HUDEP-2 (cell line): ENCODE data around the gene SSBP3.

Source experiments
- DNase-seq, 76 experiments: peaks; one replicate each; lab custom pipeline; 2025; ENCODE audit not compliant: unreplicated experiment in 76 of 76; lab: John Stamatoyannopoulos, UW

The SSBP3 gene

DNA sequence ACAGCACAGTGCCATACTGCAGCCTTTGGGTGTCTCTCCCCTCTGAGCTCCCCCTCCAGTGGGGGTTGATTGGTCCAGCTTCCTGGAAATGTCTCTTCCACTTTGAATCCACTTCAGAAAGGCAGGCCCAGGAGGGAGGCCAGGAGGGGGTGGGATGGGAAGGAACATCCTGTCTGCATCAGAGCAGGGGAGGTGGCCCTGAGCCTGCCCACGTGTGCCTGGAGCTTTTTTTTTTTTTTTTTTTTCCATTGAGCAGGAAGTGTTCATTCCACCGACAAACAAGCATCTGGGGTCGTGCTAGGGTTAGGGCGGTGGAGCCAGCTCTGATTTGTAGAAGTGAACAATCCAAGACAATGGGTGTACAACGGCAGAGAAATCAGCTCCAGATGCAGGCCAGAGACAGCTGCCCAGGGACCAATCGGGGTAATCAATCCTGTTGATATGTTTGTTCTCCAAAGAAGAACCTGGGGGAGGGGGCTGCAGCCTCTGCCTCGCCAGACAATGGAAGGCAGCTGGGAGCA lies 93.3 kb downstream of the SSBP3 start:
- no peak for DNase-seq

DNA sequence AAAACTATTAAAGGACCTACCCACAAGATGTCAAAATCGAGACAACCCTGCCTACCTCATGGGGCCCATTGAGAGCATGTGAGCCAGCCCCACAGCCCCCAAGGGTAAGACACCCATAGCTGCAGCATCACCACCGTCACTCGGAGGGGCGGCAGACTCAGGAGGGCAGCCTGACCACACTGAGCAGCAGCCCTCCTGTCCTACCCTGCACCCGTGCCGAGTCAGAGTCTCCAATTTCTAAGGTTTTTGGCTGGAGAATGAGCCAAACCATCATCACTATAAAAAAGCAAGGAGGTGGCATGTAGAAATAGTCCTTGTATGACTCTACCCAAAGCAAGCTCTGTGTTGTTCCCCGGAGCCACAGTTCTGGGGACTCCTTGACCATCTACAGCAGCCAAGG lies 94.7 kb downstream of the SSBP3 start:
- no peak for DNase-seq

DNA sequence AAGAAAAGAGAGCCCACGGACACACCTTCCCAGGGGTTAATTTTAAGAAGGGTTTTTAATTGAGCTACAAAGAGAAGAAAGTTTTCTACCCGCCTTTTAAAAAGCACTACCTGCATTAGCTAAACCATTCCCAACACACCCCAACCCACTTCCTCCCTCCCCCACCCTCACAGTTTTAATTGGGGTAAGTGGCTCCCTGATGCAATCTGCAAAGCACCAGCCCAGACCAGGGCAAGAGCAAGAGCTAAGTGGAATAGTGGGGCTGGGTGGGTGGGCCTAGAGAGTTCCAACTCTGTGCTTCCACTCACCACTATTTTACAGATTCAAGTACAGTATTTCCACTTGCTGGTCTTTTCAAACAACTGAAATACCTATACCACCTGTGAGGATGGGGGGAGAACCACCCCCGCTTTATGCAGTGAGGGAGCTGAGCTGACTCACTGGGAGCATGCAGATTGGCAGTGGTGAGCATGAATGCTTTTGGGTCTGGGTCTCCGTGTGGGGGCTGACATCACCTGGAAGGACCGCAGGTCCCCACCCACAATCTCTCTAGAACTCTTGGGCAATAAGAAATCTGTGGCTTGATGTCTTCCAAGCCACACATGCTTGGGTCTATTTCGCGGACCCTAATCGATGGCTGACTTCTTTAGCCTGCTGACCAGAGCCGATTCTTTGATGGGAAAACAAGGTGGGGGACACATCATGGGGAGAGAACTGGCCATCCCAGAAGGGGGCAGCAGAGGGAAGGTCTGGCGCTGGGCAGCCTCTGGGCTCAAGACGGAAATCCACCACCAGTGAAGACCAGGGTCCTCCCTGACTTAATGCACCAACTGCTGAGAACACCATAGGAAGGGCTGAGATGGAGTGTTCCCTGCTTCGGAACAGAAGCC lies 95.5 kb downstream of the SSBP3 start:
- DNase-seq: peak in 22 of 76 experiments; percentile 5 to 51 (median 22)

DNA sequence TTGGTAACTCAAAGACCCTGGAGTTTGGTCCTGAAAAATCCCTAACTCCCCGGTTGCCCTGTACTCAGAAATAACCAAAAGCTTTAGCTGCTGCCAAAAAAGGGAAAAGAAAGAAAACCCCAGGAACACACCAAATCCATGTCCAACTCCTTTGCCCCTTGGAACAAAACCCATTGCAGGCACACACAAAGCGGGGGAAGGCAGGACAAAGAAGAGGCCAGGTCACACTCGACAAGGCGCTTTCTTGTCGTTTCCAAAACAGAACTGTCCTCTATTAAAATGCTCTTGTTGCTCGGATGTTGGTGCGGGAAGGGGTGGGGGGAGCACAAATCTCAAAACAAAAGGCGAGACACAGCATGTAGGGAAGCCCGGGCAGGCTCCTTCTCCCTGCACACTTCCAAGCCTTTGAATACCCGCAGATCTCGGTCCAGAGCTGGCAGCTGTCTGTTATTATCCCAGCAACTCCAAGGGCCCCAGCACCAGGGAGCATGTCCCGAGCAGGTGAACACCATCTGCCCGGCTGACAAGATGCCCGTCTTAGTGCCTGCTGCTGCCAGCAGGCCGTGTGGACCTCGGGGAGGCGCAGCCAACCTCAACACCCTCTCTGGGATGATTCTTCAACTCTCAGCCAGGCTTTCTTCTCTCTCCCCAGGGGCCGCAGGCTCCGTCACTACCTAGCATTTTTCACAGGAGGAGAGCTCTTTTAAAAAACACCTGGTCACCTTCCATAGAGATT lies 96.4 kb downstream of the SSBP3 start:
- DNase-seq: no peak

DNA sequence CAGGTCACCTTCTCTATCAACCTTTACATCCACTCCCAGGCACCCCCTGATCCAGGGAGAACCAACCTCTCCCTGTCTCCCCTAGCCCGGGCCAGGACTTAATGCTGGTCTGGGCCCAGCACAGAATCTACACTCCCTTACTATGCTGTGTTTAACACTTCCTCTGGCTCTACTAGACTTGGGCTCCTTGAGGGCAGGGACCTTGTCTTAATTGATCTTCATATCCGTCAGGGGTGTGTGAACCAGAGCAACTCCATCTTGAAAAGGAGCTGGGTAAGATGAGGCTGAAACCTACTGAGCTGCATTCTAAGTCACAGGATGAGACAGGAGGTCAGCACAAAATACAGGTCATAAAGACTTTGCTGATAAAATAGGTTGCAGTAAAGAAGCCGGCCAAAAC lies 98.9 kb downstream of the SSBP3 start:
- DNase-seq: no peak

DNA sequence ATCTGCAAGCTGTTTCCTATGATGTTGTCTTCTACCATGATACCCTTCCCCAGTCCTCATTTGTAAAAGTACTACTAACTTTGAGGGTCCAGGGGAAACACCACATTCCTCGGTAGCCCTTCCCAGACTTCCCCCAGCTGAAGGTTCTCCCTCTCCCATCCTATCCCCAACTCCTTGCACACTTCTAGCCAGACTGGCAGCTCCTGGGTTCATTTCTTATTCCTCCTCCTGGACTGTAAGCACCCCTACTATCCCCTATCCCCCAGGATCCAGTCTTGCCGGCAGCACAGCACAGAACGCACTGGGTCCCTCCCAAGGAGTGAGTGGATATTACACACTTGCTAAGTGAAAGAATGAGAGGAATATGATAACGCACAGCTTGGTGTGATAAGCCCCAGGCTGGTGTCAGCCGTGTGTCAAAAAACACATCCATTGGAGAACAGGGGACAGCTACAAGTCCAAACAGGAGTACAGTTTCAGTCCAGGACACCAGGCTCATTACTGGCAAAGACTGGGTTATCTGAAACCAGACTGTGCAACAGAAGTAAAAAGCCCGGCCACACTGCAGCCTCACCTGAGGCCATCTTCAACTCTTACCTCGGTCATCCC lies 100.2 kb downstream of the SSBP3 start:
- DNase-seq: peak in 2 of 76 experiments; percentile 4 to 5

DNA sequence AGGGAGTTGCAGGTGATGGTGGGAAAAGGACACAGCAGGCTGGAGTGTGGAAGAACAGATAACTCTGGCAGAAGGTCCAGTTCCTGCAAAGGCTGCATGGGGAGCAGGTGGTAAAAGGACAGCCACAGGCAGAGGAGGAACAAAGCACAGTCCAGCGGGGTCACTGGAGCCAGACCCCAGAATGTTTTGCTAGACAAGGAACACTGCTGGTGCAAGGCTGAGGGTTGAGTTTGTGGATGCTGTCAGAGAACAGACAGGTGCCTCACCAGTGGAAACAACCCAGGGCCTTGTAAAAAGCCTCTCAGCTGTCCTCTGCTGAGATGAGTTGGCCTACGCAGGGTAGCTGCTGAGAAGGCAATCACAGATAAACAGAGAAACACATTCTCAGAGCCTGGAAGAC lies 101.7 kb downstream of the SSBP3 start:
- DNase-seq: no peak

DNA sequence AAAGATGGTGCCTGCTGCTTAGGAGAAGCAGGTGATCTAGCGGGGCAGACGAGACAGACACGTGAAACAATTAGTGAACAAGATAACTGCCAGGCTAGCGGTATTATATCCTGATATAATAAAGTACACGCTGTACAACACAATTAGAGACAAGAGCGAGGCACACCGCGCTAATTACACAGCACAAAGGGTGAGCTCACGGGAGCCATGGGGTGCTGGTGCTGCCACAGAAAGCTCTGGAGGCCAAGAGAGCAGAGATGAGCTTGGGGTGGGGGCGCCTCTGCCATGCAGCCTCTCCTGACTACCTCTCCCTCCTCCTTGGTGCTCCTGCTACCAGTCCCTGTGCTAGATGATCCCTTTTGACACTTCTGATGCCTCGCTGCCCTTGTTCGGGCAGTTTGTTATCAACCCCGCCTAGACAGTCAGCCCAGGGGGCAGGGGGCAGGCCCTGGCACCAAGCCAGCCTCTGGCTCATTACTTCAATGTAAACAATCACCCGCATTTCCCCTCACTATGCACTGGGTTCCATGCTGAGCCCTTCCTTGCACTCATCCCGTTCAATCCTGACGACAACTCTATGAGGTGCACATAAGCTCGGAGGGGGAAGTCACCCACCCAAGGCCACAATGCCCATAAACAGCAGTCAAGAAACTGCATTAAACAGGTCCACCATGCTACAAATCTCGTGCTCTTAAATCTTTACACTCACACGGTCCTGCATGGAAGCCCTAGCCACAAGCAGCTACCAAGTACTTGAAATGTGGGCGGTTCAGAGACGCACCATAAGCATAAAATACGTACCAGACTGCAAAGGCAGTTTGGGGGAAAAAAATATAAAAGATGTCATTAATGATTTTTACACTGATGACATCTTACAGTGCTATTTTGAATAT lies 103.0 kb downstream of the SSBP3 start:
- no peak for DNase-seq

DNA sequence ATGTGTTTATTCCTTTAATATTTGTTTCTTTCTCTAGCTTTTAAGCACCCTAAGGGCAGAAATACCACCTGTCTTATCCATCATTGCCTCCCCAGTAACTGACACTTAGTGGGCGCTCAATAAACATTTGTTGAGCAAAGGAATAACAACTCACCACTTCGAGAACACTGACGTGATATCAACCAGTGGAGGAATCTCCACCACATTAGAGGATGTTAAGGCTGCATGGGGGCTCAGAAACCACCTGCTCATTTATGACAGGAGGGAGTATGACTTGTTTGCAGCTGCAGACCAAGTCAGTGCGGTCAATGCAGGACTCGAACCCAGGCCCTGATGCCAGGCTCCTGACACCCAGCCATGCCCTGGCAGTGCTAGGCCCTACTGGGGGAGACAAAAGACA lies 103.6 kb downstream of the SSBP3 start:
- DNase-seq: no peak

DNA sequence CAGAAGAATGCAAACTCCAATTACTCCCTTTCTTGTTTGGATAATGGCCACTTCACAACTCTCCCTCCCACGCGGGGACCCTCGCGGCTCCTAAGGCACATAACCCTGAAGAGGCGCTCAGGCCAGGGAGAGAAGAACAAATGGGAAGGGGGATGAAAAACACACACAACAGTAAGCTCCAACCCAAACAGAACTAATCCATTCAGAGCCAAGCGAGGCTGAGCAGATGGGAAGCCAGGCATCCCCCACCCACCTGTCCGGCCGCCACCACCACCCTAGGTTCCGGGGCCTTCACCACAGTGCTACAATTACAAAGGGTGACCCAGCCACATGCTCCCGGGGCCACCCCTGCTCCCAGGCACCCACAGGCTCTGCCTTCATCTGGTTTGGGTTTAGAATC lies 104.7 kb downstream of the SSBP3 start:
- DNase-seq: no peak

DNA sequence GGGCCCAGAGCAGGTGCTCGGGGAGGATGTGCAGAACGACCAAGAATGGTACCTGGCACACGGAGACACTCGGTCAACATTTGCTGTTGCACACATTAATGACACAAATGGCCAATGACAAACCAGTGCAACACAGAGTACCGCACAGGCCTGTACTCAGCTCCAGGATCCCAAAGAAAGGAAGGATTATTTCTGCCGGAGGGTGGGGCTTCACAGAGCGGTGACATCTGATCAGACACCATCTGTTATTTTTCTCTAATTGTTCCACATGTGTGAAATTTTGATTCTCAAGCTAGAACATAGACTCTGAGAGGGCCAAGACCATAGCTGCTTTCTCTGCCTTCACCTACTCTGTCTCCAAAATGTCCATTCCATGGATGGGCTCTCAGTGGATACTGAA lies 105.8 kb downstream of the SSBP3 start:
- no peak for DNase-seq

DNA sequence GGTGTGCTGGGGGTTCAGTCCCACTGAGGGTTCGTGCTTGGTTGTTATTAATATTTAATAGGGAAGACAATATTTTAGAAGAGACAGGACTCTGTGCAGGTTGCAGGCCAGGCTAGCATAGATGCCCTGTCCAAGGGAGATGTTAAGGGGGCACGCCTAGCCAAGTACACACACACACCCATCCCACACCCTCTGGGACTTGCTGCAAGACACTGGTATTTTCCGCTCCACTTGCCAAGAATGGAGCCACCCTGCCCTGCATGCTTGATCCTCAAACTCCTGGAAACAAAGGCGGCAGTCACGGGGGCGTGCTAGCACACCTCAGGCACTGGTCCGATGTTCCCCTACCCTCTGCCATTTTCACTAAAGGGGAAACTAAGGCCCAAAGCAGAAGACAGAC lies 107.2 kb downstream of the SSBP3 start:
- DNase-seq: peak in 48 of 76 experiments; percentile 4 to 67 (median 31)

DNA sequence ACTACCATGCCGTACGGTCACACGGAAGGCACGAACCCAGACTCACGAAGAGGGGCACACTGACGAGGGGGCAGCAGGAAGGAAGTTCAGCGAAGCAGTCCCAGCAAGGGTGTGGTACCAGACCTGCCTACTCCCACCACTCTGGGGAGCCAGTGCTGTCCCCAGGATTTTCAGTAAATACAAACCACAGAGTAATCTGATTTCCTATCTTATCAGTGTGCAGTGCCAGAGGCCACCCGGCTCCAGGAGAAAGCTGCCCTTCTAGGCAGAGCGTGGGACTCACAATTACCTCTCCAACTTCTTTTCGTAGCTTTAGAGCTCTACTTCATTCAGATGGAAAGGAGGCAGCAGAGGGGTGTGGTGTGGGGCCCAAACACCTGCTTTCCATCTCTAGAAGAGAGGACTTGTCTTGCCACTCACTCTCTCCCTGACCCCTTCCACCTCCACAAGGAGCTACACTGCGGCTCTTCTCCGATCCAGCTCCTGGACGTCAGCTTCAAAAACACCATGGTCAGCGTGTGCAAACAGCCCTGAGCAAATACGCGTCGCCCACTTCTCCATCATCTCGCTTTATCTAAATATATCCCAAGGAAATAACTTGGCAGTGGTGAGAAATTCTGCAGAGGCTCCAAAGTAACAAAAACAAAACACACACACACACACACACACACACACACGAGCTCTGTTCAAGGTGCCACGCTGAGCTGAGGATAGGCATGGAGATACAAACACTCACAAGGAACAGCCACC lies 107.7 kb downstream of the SSBP3 start:
- peak in 1 of 76 experiments; percentile 16 for DNase-seq

DNA sequence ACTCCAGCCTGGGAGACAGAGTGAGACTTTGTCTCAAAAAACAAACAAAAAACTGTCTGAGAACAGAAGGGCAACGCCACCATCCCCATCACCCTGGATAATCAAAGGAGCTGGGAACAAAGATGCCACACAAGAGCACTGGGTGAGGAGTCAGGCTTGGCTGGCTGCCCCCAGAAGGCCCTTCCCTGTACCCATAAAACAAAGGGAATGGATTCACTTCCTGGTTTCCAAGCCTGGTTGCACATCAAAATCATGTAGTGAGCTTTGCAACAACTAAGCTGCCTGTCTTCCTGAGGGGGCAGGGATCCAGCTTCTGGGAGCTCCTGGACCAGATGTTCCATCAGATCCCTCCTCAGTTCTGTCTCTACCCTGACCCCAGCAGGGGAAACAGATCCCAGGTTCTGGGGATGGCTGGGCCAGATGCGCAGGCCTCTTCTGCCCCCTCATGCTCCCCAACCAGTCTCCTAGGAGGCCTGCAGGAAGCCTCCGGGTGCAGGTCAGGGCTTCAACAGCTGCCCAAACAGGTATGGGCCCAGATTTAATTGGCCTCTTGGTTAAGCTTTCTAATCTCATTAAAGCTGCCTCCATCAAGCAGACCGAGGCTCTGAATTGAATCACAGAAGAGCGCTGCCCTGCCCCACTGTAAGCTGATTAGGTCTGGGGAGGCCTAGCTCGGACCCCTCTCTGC lies 108.5 kb downstream of the SSBP3 start:
- no peak for DNase-seq

DNA sequence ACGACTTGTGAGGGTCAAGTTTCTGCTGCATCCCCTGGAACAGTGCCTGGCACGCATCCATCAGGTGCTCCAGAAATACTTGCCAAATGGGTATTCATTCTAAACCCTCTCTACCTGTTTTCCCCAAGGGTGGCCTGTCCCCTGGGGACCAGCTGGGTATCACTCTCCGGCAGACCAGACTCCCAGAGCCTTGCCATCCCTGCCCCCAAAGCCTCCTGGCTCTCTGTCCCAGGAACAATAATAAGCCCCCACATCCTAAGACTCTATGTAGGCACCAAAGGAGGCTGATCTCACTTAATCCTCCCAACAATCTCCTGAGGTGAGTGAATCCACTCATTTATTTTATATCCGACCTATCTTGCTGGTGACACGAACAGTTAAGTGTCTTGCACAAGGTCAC lies 109.5 kb downstream of the SSBP3 start:
- no peak for DNase-seq

DNA sequence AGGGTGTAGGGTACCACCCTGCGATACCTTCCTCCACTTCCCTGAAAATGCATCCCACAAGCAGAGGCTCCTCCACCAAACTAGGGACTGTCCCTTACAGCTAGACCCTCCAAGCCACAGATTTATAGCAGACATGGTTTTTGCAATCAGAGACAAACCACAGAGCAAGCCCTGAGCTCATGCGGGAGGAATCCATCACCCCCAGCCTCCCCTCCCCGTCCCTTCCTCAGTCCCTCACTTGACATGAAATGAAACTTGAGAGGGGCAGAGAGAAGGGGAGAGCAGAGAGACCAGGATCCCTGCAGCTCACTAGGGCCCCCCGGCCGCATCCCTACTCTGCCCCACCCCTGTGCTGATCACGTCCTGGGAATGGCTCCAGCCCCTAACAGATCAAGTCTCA lies 111.3 kb downstream of the SSBP3 start:
- DNase-seq: no peak

DNA sequence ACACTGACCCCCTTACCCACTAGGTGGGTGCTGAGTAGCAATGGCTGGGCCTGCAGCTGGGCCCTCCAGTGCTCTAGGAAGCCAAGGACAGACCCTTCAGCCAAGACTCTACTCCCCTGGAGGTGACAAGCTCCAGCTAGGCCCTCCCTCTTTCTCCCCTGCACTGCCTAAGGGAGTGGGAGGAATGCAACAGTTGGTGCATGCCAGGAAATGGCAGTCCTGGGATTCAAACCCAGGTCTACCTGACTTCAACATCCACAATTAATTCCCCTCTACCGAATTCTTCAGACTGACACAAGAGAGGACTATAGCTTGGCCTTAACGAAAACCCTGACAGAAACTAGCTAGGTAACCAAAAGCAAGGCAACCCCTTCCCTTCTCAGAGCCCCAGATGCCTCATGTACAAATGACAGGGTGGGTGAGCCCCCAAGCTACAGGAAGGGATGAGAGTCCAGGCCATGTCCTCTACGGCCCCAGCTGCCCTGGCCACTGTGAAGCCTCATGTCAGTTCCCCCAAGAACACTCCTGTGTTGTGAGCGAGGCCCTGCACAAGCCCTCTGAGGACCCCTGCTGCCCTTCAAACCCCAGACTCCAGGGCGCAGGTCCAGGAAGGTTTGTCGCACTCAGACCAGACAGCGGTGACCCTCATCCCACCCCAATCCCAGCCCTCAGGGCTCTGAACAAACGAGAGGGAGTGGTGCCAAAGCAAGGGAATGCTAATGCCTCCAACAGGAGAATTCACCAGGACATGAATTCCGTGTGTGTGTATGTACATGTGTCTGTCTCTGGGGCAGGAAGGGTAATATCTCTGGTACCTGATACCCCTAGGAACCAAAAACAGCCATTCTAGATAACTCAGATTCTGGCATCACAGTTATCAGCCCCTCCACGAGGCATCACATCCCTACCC lies 113.9 kb downstream of the SSBP3 start:
- DNase-seq: no peak
